ENCODE measurements around the gene PEPD. TPM values are rescaled to one million over a fixed set of nuclear protein-coding genes. Genes with fewer than 3 reads are reported as not detected.
"Not testable (repeated sequence)": the region's sequence is repeated elsewhere in the genome, so short reads cannot be mapped to it uniquely, and the experiment has no call there.

Gene PEPD
- total RNA-seq, 1 donor from 2014 or later = 27.3 TPM

GRCh38 chr19:33486936-33487811, 34.4 kb downstream of the PEPD start:
- DNase-seq (peak; percentile 41), ATAC-seq (peak; percentile 71)
- intact Hi-C loops (cut with micrococcal nuclease) = no loop called here

GRCh38 chr19:33486407-33486806, 35.2 kb downstream of the PEPD start:
- ATAC-seq (no peak), DNase-seq (peak; percentile 6)
- intact Hi-C loops (cut with micrococcal nuclease) = no loop called here

DNA sequence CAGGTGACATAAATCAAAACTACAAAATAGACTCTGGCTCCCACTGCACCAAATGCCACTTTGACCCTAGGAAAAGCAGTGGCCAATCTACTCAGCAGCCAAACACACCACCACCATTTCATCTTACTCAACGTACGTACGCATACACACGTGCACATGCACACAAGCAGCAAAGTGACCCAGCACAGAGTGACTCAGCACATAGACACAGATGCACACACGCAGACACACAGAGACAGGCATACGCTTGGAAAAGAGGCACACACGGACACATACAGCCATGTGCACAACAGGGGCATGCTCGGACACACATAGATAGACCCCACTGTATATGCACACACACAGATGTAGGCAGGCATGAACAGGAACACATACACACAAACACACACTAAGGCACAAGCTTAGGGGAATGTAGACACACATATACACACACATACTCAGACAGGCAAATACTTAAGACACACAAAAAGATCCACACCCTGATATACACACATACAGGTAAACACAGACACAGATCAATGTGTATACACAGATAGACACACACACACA, 37.3 kb downstream of the PEPD start:
- DNase-seq = peak; percentile 1
- intact Hi-C loops (cut with micrococcal nuclease) = no loop called here
- ATAC-seq = no peak

- intact Hi-C loops (cut with micrococcal nuclease) = no loop called here
- DNase-seq (no peak), ATAC-seq (no peak)
Measured at GRCh38 chr19:33482476-33482875, 39.1 kb downstream of the PEPD start.

DNA sequence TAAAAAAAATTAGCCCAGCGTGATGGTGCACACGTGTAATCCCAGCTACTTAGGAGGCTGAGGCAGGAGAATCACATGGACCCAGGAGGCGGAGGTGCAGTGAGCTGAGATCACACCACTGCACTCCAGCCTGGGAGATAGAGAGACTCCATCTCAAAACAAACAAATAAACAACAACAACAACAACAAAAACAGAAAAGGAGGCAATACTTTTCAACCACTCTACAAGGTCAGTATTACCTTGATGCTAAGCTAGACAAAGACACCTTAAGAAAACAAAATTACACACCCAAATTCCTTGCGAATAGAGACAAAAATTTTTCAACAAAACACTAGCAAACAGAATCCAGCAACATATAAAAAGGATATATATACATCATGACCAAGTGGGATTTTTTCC, 39.7 kb downstream of the PEPD start:
- intact Hi-C loops (cut with micrococcal nuclease) = no loop called here
- ATAC-seq = no peak
- no peak for DNase-seq

- not testable (repeated sequence) for ATAC-seq
Measured at GRCh38 chr19:33479570-33479969, 42.0 kb downstream of the PEPD start.

DNA sequence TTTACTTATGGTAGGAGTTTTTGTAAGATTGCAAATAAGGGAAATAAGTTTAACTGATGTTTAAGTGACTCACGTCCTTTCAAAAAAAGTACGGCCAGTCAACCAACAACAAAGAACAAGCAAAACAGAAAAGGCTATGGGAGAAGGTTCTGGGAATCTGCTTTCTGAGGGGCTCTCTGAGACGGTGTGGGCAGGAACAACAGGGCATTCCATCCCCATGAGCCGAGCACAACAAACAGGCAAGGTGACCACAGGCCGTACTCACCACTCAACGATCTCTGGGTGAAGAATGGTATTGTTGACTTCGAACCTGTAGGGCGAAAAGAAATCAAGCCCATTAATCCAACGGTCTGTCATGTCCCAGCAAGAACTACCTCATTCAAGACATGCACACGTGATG, 43.8 kb downstream of the PEPD start:
- intact Hi-C loops (cut with micrococcal nuclease) = no loop called here
- no peak for ATAC-seq
- no peak for DNase-seq

More at GRCh38 chr19:33479570-33479969, 42.0 kb downstream of the PEPD start:
- DNase-seq; intact Hi-C loops (cut with micrococcal nuclease): not testable (repeated sequence)

DNA sequence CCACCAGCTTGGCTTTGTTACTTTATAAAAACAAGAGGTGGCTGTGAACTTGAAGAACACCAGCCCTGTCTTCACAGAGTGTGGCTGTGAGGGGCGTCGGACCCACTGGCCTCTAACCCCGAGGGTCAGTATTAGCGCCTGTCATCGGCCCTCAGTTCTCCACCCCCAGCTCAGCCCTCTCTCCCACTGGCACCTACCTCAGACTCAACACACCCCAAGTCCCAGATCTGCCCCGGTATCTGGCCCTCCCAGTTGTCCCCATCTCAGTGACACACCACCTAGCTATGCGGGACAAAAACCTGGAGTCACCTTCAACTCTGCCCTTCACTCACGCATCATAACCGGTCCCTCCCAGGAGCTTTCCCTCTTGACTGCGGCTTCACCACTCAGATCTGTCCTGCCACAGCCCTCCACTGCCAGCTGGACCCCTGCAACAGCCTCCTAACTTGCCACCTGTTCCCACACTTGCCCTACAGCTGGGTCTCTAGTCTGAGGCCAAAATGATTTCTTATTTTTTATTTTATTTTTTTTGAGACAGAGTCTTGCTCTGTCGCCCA, 45.4 kb downstream of the PEPD start:
- no peak for ATAC-seq
- DNase-seq = no peak
- intact Hi-C loops (cut with micrococcal nuclease) = no loop called here

- intact Hi-C loops (cut with micrococcal nuclease) = no loop called here
- DNase-seq (no peak), ATAC-seq (no peak)
Measured at GRCh38 chr19:33473653-33474305, 47.8 kb downstream of the PEPD start.

DNA sequence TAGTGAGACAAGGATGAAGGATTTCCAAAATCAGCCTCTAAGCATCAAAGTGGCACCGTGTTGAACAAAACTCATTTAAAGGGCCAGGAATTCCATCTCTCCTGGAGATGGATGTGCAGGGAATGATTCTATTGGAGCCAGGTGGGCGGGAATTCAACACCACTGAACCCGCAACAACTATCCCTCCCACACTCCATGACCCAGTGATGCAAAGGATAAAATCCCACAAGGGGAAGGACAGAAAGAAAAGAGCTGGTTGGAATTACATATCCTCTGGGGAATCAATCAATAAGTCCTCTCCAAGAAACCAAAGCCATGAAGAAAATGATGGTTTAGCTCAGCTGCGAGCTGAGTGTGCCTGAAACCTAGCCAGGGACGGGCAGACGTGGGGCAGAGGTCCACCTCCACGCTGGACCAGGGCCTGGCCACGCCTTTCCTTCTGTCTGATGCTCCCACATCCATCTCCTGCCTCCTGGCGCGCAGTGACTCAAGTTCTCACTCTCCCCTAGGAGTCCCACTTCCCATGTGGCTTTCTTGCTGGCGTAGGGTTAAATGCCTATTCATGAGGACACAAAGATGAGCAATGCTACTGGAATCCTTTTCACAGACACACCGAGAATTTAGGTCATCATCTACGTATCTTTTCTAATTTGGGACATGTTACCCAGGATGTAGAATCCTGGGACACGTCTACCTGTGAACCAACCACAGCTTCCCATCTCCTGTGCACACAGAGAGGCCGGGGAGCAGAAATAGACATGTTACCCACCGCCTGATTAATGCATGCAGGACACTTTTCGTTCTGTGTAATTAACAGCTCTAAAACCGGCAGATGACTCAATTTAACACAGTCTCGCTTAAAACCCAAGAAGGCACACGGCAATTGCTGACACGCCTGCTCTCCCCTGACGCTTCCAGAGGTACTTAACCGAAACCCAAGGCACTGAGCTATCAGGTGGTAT, 48.6 kb downstream of the PEPD start:
- ATAC-seq (no peak), DNase-seq (no peak)
- intact Hi-C loops (cut with micrococcal nuclease) = no loop called here

DNA sequence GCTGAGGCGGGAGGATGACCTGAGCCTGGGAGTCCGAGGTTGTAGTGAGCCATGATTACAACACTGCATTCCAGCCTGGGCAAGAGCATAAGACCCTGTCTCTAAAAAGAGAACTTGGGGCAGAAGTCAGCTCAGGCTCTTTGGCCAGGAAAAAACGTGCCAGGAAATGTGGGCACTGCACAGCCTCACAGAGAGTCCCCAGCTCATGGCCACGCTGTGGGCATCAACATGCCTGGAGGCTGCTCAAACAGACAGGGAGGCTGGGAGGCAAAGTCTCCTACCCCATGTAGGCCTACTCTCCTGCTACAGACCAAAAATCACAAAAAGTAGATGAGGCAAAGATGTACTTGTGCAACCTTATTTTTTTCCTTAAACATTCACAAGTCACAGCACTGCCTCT, 49.4 kb downstream of the PEPD start:
- no peak for ATAC-seq
- no peak for DNase-seq
- intact Hi-C loops (cut with micrococcal nuclease) = no loop called here

GRCh38 chr19:33471111-33471996, 50.2 kb downstream of the PEPD start:
- intact Hi-C loops (cut with micrococcal nuclease) = no loop called here
- ATAC-seq (no peak), DNase-seq (no peak)

GRCh38 chr19:33470686-33471085, 50.9 kb downstream of the PEPD start:
- intact Hi-C loops (cut with micrococcal nuclease) = no loop called here
- ATAC-seq (no peak), DNase-seq (no peak)

GRCh38 chr19:33470040-33470330, 51.6 kb downstream of the PEPD start:
- intact Hi-C loops (cut with micrococcal nuclease) = no loop called here
- no peak for ATAC-seq
- DNase-seq = no peak

- no peak for ATAC-seq
- intact Hi-C loops (cut with micrococcal nuclease) = no loop called here
Measured at GRCh38 chr19:33469171-33470039, 52.2 kb downstream of the PEPD start.

DNA sequence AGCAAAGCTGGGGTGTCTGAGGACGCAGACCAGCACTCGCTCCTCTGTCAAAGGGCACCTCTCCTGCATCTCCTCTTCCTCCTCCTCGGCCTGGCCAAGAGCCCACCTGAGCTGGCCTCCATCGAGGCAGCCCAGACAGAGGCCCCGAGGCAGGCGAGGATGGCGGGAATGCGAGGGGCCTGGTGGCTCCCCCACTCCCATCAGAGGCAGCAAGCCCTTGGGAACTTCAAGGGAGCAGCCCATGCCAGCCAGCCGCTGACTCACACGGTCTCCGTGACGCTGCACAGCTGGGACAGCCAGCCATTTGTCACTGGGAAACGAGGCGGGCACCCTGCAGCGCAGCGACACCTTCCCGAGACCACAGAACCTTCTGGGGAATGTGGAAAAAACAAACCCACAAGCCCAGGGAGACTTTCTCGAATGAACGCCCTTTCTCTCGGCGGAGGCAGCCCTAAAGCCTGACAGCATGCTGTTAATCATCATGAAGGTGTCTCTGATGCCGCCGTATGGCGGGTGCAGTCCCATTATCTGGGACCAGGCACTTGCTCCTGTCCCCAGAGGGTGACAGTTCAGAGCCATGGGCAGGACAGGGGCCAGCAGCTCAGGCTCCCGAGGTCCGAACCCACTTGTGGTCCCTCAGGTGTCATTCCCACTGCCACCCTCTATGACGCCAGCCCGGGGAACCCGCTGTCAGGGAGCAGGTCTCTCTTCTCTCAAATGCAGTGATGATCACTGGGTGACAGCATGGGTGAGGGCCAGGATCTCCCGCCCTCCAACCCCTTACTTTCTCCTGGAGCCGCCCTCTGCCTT, 53.0 kb downstream of the PEPD start:
- DNase-seq (no peak), ATAC-seq (no peak)
- intact Hi-C loops (cut with micrococcal nuclease) = no loop called here

More at GRCh38 chr19:33469171-33470039, 52.2 kb downstream of the PEPD start:
- no peak for DNase-seq
